Loucy (cell line): ENCODE measurements around the gene OR10H5.

Experiments used
- EZH2phosphoT487 ChIP-seq: fragments of 200-600 bp; IDR thresholded peaks from 2 replicates; pipeline ENCODE4 v1.6.1; 2018; ENCODE audit warnings: antibody characterized with exemption, mild to moderate bottlenecking, moderate library complexity, borderline replicate concordance
- TF ChIP-seq, protein P1 (sequence below): fragments of 200-600 bp; sonication (generic); conservative IDR thresholded peaks from 2 replicates; pipeline ENCODE4 v1.5.1; 2014; ENCODE audit warnings: mild to moderate bottlenecking, antibody characterized with exemption, low read length

- TF ChIP-seq, protein P1, sequence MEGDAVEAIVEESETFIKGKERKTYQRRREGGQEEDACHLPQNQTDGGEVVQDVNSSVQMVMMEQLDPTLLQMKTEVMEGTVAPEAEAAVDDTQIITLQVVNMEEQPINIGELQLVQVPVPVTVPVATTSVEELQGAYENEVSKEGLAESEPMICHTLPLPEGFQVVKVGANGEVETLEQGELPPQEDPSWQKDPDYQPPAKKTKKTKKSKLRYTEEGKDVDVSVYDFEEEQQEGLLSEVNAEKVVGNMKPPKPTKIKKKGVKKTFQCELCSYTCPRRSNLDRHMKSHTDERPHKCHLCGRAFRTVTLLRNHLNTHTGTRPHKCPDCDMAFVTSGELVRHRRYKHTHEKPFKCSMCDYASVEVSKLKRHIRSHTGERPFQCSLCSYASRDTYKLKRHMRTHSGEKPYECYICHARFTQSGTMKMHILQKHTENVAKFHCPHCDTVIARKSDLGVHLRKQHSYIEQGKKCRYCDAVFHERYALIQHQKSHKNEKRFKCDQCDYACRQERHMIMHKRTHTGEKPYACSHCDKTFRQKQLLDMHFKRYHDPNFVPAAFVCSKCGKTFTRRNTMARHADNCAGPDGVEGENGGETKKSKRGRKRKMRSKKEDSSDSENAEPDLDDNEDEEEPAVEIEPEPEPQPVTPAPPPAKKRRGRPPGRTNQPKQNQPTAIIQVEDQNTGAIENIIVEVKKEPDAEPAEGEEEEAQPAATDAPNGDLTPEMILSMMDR, result no peak
- no peak for TF ChIP-seq EZH2phosphoT487
These were observed 29.1 kb upstream of the OR10H5 start for GRCh38 chr19:15758379-15758778.
